HL-60 (cell line): Measurements from ENCODE around the gene LAMA5.

Experiments used
- CTCF ChIP-seq: IDR thresholded peaks from one replicate; pipeline ENCODE4 v1.5.1; 2011; ENCODE audit warnings: low read length, control low read depth, inconsistent platforms; ENCODE audit not compliant: insufficient read depth
- POLR2AphosphoS5 ChIP-seq: IDR thresholded peaks from 2 replicates; pipeline ENCODE4 v1.6.1; 2012; ENCODE audit warnings: low read depth

GRCh38 chr20:62320581-62321354, 46.3 kb downstream of the LAMA5 start:
- TF ChIP-seq CTCF (no peak), POLR2AphosphoS5 (no peak)
